ENCODE measurements around the gene SIN3A.
"Not testable (repeated sequence)": the region's sequence is repeated elsewhere in the genome, so short reads cannot be mapped to it uniquely, and the experiment has no call there.

The SIN3A gene

GRCh38 chr15:75450307-75451201, 936 bp downstream of the SIN3A start:
- DNase-seq (ENCODE audit: low spot score), result peak; percentile 95

GRCh38 chr15:75449585-75450306, 1.7 kb downstream of the SIN3A start:
- no peak for DNase-seq (ENCODE audit: low spot score)

- not testable (repeated sequence) for DNase-seq (ENCODE audit: low spot score)
Measured at GRCh38 chr15:75448171-75448570, 3.3 kb downstream of the SIN3A start.

DNA sequence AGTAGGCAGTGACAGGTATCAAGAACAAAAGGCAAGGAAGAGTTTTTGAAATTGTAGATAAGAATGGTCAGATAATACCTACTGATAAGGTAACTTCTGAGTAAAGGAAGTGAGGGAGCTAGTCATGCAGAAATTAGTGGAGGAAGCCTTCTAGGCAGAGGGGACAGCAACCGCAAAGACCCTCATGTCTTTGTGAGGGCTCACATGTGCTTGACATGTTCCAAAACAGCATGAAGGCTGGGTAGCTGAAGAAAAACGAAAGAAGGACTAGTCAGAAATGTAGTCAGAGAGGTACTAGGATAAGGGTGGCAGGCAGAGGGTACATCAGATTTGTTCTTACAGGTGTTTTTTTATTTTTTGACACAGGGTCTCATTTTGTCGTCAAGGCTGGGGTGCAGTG, 5.3 kb downstream of the SIN3A start:
- DNase-seq (ENCODE audit: low spot score), result no peak

- DNase-seq (ENCODE audit: low spot score), result not testable (repeated sequence)
Measured at GRCh38 chr15:75445324-75445723, 6.2 kb downstream of the SIN3A start.

DNA sequence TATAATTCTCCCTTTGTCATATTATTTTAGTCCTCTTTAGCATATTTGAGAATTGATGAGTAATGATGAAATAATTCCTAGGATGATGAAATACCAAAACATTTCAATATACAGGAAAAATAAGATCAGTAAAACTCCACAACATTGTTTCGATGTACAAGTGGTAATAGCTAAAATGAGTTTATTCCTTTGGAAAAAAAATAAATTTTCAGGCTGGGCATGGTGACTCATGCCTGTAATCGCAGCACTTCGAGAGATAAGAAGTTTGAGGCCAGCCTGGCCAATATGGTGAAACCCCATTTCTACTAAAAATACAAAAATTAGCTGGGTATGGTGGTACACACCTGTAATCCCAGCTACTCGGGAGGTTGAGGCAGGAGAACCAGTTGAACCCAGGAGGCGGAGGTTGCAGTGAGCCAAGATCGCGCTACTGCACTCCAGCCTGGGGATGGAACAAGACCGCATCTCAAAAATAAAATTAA, 7.5 kb downstream of the SIN3A start:
- DNase-seq (ENCODE audit: low spot score), result not testable (repeated sequence)

GRCh38 chr15:75437721-75438120, 13.8 kb downstream of the SIN3A start:
- DNase-seq (ENCODE audit: low spot score), result no peak

GRCh38 chr15:75436881-75437280, 14.6 kb downstream of the SIN3A start:
- no peak for DNase-seq (ENCODE audit: low spot score)

DNA sequence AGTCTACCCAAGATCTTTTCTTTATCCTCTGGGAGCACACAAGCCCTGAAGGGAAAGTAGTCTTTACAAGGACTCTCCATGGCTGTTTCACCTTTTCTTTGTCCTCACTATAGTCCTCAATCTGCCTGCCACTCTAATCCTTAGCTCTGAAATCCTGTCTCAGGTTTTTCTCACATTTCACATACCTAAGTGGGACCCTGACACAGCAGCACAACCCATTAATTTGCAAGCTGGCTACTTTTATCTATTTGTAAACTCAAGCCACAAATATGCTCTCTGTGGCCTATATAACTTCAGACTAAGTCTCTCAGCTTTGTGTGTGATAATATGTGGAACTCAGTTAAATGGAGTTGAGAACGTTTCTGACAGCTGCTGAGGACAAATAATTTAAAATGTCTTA, 19.8 kb downstream of the SIN3A start:
- no peak for DNase-seq (ENCODE audit: low spot score)

- no peak for DNase-seq (ENCODE audit: low spot score)
Measured at GRCh38 chr15:75431270-75431669, 20.2 kb downstream of the SIN3A start.

DNA sequence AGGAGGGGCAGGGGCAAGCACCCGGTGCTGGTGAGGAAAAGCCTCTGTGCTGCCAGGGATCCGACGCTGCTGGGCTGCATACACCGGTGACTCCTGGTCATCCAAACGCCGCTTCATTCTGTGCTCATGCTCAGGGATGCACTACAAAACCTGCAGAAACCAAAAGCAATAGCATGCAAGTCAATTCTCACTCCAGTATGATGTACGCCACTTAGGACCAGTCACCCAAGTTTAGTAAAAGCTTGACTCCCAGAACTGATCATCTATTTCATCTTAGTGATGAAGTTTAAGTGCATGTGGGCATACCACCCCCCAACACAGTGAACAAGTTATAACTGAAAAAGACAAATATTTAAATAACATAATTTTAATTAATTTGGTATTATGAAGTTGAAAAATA, 21.2 kb downstream of the SIN3A start:
- no peak for DNase-seq (ENCODE audit: low spot score)

DNA sequence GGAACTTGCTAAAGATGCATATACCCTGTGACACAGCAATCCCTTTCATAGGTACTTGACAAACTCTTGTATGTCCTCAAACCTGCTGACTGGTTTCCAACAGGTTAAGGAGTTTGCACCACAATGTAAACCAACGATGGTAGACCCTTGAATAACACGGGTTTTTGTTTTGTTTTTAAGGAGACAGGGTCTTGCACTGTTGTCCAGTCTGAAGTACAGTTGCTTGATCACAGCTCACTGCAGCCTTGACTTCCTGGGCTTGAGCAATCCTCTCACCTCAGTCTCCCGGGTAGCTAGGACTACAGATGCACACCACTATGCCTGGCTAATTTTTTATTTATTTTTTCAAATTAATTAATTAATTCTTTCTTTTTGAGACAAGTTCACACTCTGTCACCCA, 23.3 kb downstream of the SIN3A start:
- no peak for DNase-seq (ENCODE audit: low spot score)

GRCh38 chr15:75425966-75426500, 25.5 kb downstream of the SIN3A start:
- no peak for DNase-seq (ENCODE audit: low spot score)

- no peak for DNase-seq (ENCODE audit: low spot score)
Measured at GRCh38 chr15:75422554-75422953, 28.9 kb downstream of the SIN3A start.

GRCh38 chr15:75420698-75421097, 30.8 kb downstream of the SIN3A start:
- DNase-seq (ENCODE audit: low spot score), result no peak

- DNase-seq (ENCODE audit: low spot score), result no peak
Measured at GRCh38 chr15:75416584-75416983, 34.9 kb downstream of the SIN3A start.

- no peak for DNase-seq (ENCODE audit: low spot score)
Measured at GRCh38 chr15:75410196-75410595, 41.3 kb downstream of the SIN3A start.

GRCh38 chr15:75407083-75407482, 44.4 kb downstream of the SIN3A start:
- DNase-seq (ENCODE audit: low spot score), result no peak

DNA sequence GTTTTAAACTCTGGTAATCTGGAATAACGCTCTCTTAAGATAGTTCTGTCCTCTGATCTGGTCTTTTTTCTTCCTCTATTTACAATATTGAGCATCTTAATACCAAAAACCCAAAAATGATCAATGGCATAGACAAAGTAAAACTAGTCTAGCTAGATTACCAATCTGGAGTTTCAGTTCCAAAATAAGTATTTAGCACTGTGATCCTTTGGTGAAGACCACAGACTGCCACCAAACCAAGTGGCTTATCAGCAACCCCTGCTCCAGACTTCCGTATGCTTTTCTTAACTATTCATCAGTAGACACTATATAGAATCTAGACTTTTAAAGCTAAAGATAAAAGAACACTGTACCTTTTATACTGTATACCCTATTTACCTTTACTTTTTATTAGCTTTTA, 47.6 kb downstream of the SIN3A start:
- DNase-seq (ENCODE audit: low spot score), result no peak

DNA sequence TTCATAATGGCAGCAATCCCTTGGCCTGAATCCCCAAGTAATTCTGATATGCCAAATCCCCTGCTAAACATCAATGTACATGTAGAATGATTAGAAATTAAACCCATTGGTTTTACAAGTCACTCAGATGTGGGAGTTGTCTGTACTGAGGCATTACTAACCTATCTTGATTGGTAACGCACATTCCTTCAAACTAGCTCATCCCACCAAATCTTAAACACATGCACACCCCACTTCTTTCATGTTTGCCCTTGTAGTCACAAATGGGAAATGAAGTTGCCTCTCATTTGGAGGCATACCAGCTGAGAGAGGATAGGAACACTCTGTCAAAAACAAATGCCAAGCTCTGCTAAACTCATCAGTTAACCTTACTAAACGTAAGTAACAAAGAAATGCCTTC, 54.0 kb downstream of the SIN3A start:
- DNase-seq (ENCODE audit: low spot score), result no peak

DNA sequence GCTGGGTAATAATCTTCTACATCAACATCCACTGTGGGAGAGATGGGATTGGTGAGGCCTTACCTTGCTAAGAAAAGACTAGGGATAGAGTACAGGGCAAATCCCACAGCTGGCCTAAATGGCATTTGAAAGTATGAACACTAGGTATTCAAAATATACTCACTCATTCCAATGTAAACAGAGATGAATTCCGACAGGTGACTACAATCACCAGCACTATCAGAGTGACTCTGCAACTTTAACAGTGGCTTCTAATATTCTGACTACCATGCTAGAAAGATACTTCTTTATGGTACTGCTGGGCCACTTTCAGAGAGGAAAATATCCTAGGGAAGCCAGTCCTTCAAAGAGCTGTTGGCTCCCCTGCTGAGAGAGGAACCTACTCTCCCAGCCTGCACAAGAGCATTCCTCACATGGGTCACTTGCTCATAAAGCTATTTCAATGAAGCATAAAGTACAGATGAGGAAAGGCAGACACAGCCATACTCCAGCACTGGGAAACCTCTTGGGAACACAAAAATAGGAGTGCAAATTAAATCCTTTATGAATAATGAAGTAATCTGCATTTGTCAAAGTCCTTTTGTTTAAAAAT, 61.6 kb downstream of the SIN3A start:
- no peak for DNase-seq (ENCODE audit: low spot score)

DNA sequence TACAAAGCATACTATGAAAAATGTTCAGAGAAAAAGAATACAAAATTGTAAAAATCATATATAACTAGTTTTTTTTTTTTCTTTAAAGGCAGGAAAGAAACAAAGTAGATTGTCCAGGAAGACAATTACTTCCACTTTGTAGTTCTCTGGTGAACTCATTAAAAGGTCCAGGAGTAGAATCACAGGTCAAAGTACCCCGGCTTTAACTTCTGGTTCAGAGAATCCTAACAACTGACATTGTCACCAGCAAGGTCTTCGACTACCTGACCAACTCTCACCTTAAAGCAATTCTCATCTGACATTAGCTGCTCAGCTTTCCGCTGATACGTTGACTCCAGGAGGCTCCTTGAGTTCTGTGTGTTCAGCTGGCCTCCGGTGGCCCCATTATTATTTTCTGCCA, 67.5 kb downstream of the SIN3A start:
- DNase-seq (ENCODE audit: low spot score), result not testable (repeated sequence)

GRCh38 chr15:75380773-75381172, 70.7 kb downstream of the SIN3A start:
- DNase-seq (ENCODE audit: low spot score), result no peak
